Measurements from ENCODE around the gene KANK4.

Gene KANK4

GRCh38 chr1:62356257-62356835 lies 37.1 kb upstream of the KANK4 start:
- Histone ChIP-seq H3K27ac (ENCODE audit: insufficient read depth, low read depth, low read length, poor library complexity, severe bottlenecking) (no peak overlapping the region), H3K36me3 (ENCODE audit: control insufficient read depth, insufficient read depth, low read length) (no peaks in the 10 kb centered on the region), H3K9me3 (ENCODE audit: control insufficient read depth, low read length) (no peaks in the 10 kb centered on the region), H3K4me1 (ENCODE audit: control insufficient read depth, insufficient read depth, low read length) (no peaks in the 10 kb centered on the region), H3K27me3 (ENCODE audit: control insufficient read depth, insufficient read depth, low read length, poor library complexity, severe bottlenecking) (no peaks in the 10 kb centered on the region), H3K4me3 (ENCODE audit: insufficient read depth, low read depth, low read length) (no peak overlapping the region)
- 97% methylated on average over 1 of the region's 1 CpG; no CpG with 5 or more reads in 1 of the 2 experiments for WGBS, 2 experiments

GRCh38 chr1:62355095-62355494 lies 35.9 kb upstream of the KANK4 start:
- Histone ChIP-seq H3K4me1 (ENCODE audit: control insufficient read depth, insufficient read depth, low read length) (no peaks in the 10 kb centered on the region), H3K27me3 (ENCODE audit: control insufficient read depth, insufficient read depth, low read length, poor library complexity, severe bottlenecking) (no peaks in the 10 kb centered on the region), H3K36me3 (ENCODE audit: control insufficient read depth, insufficient read depth, low read length) (no peaks in the 10 kb centered on the region), H3K4me3 (ENCODE audit: insufficient read depth, low read depth, low read length) (no peak overlapping the region), H3K9me3 (ENCODE audit: control insufficient read depth, low read length) (no peaks in the 10 kb centered on the region), H3K27ac (ENCODE audit: insufficient read depth, low read depth, low read length, poor library complexity, severe bottlenecking) (no peak overlapping the region)
- WGBS, 2 experiments, result 92 to 95% methylated on average over 8 of the region's 8 CpGs

GRCh38 chr1:62353853-62354252 lies 34.6 kb upstream of the KANK4 start:
- Histone ChIP-seq H3K9me3 (ENCODE audit: control insufficient read depth, low read length) (no peaks in the 10 kb centered on the region), H3K27ac (ENCODE audit: insufficient read depth, low read depth, low read length, poor library complexity, severe bottlenecking) (no peak overlapping the region), H3K27me3 (ENCODE audit: control insufficient read depth, insufficient read depth, low read length, poor library complexity, severe bottlenecking) (no peaks in the 10 kb centered on the region), H3K36me3 (ENCODE audit: control insufficient read depth, insufficient read depth, low read length) (no peaks in the 10 kb centered on the region), H3K4me1 (ENCODE audit: control insufficient read depth, insufficient read depth, low read length) (no peaks in the 10 kb centered on the region), H3K4me3 (ENCODE audit: insufficient read depth, low read depth, low read length) (no peak overlapping the region)
- WGBS, 2 experiments, result 88 to 89% methylated on average over 3 of the region's 3 CpGs

GRCh38 chr1:62352387-62352786 lies 33.2 kb upstream of the KANK4 start:
- WGBS, 2 experiments, result 83 to 87% methylated on average over 4 of the region's 4 CpGs
- no peaks in the 10 kb centered on the region for H3K27me3 ChIP-seq (ENCODE audit: control insufficient read depth, insufficient read depth, low read length, poor library complexity, severe bottlenecking)

GRCh38 chr1:62349470-62350233 lies 30.4 kb upstream of the KANK4 start:
- no peaks in the 10 kb centered on the region for H3K36me3 ChIP-seq (ENCODE audit: control insufficient read depth, insufficient read depth, low read length)
- H3K4me3 ChIP-seq (ENCODE audit: insufficient read depth, low read depth, low read length), result no peak overlapping the region
- no peaks in the 10 kb centered on the region for H3K4me1 ChIP-seq (ENCODE audit: control insufficient read depth, insufficient read depth, low read length)
- no peaks in the 10 kb centered on the region for H3K9me3 ChIP-seq (ENCODE audit: control insufficient read depth, low read length)
- H3K27me3 ChIP-seq (ENCODE audit: control insufficient read depth, insufficient read depth, low read length, poor library complexity, severe bottlenecking), result no peaks in the 10 kb centered on the region
- WGBS, 2 experiments, result 86 to 98% methylated on average over 2 of the region's 2 CpGs
- no peak overlapping the region for H3K27ac ChIP-seq (ENCODE audit: insufficient read depth, low read depth, low read length, poor library complexity, severe bottlenecking)

More at GRCh38 chr1:62352387-62352786, 33.2 kb upstream of the KANK4 start:
- no peaks in the 10 kb centered on the region for H3K9me3 ChIP-seq (ENCODE audit: control insufficient read depth, low read length)
- H3K27ac ChIP-seq (ENCODE audit: insufficient read depth, low read depth, low read length, poor library complexity, severe bottlenecking), result no peak overlapping the region
- H3K36me3 ChIP-seq (ENCODE audit: control insufficient read depth, insufficient read depth, low read length), result no peaks in the 10 kb centered on the region
- no peaks in the 10 kb centered on the region for H3K4me1 ChIP-seq (ENCODE audit: control insufficient read depth, insufficient read depth, low read length)
- H3K4me3 ChIP-seq (ENCODE audit: insufficient read depth, low read depth, low read length), result no peak overlapping the region

- no peak overlapping the region for H3K27ac ChIP-seq (ENCODE audit: insufficient read depth, low read depth, low read length, poor library complexity, severe bottlenecking)
- no peaks in the 10 kb centered on the region for H3K4me1 ChIP-seq (ENCODE audit: control insufficient read depth, insufficient read depth, low read length)
- WGBS, 2 experiments, result 96 to 99% methylated on average over 4 of the region's 4 CpGs
- H3K4me3 ChIP-seq (ENCODE audit: insufficient read depth, low read depth, low read length), result no peak overlapping the region
- no peaks in the 10 kb centered on the region for H3K27me3 ChIP-seq (ENCODE audit: control insufficient read depth, insufficient read depth, low read length, poor library complexity, severe bottlenecking)
- H3K9me3 ChIP-seq (ENCODE audit: control insufficient read depth, low read length), result no peaks in the 10 kb centered on the region
- H3K36me3 ChIP-seq (ENCODE audit: control insufficient read depth, insufficient read depth, low read length), result no peaks in the 10 kb centered on the region
Measured at GRCh38 chr1:62346886-62347285, 27.7 kb upstream of the KANK4 start.

- Histone ChIP-seq H3K27ac (ENCODE audit: insufficient read depth, low read depth, low read length, poor library complexity, severe bottlenecking) (no peak overlapping the region), H3K4me1 (ENCODE audit: control insufficient read depth, insufficient read depth, low read length) (no peaks in the 10 kb centered on the region), H3K36me3 (ENCODE audit: control insufficient read depth, insufficient read depth, low read length) (no peaks in the 10 kb centered on the region), H3K4me3 (ENCODE audit: insufficient read depth, low read depth, low read length) (no peak overlapping the region), H3K27me3 (ENCODE audit: control insufficient read depth, insufficient read depth, low read length, poor library complexity, severe bottlenecking) (no peaks in the 10 kb centered on the region), H3K9me3 (ENCODE audit: control insufficient read depth, low read length) (no peaks in the 10 kb centered on the region)
- 95 to 96% methylated on average over 5 of the region's 5 CpGs for WGBS, 2 experiments
Measured at GRCh38 chr1:62343911-62344310, 24.7 kb upstream of the KANK4 start.

GRCh38 chr1:62342270-62342669 lies 23.0 kb upstream of the KANK4 start:
- Histone ChIP-seq H3K36me3 (ENCODE audit: control insufficient read depth, insufficient read depth, low read length) (no peaks in the 10 kb centered on the region), H3K27ac (ENCODE audit: insufficient read depth, low read depth, low read length, poor library complexity, severe bottlenecking) (no peak overlapping the region), H3K4me1 (ENCODE audit: control insufficient read depth, insufficient read depth, low read length) (peaks cover 9% of the 10 kb centered on the region), H3K9me3 (ENCODE audit: control insufficient read depth, low read length) (no peaks in the 10 kb centered on the region), H3K4me3 (ENCODE audit: insufficient read depth, low read depth, low read length) (no peak overlapping the region), H3K27me3 (ENCODE audit: control insufficient read depth, insufficient read depth, low read length, poor library complexity, severe bottlenecking) (no peaks in the 10 kb centered on the region)
- WGBS, 2 experiments, result 92 to 94% methylated on average over 1 to 3 of the region's 3 CpGs

GRCh38 chr1:62341615-62342014 lies 22.4 kb upstream of the KANK4 start:
- no peak overlapping the region for H3K4me3 ChIP-seq (ENCODE audit: insufficient read depth, low read depth, low read length)
- no peaks in the 10 kb centered on the region for H3K9me3 ChIP-seq (ENCODE audit: control insufficient read depth, low read length)
- H3K4me1 ChIP-seq (ENCODE audit: control insufficient read depth, insufficient read depth, low read length), result peaks cover 15% of the 10 kb centered on the region
- H3K36me3 ChIP-seq (ENCODE audit: control insufficient read depth, insufficient read depth, low read length), result no peaks in the 10 kb centered on the region
- no peaks in the 10 kb centered on the region for H3K27me3 ChIP-seq (ENCODE audit: control insufficient read depth, insufficient read depth, low read length, poor library complexity, severe bottlenecking)
- H3K27ac ChIP-seq (ENCODE audit: insufficient read depth, low read depth, low read length, poor library complexity, severe bottlenecking), result no peak overlapping the region
- WGBS, 2 experiments, result 89 to 95% methylated on average over 3 to 4 of the region's 4 CpGs

- no peaks in the 10 kb centered on the region for H3K36me3 ChIP-seq (ENCODE audit: control insufficient read depth, insufficient read depth, low read length)
- H3K27me3 ChIP-seq (ENCODE audit: control insufficient read depth, insufficient read depth, low read length, poor library complexity, severe bottlenecking), result no peaks in the 10 kb centered on the region
- H3K4me1 ChIP-seq (ENCODE audit: control insufficient read depth, insufficient read depth, low read length), result peaks cover 15% of the 10 kb centered on the region
- H3K9me3 ChIP-seq (ENCODE audit: control insufficient read depth, low read length), result no peaks in the 10 kb centered on the region
- H3K4me3 ChIP-seq (ENCODE audit: insufficient read depth, low read depth, low read length), result no peak overlapping the region
- 90 to 94% methylated on average over 3 of the region's 3 CpGs for WGBS, 2 experiments
- no peak overlapping the region for H3K27ac ChIP-seq (ENCODE audit: insufficient read depth, low read depth, low read length, poor library complexity, severe bottlenecking)
Measured at GRCh38 chr1:62341089-62341488, 21.9 kb upstream of the KANK4 start.

Measured in ectodermal cell (in vitro differentiated cells).